ENCODE results near the gene UGT1A8. TPM values are rescaled to one million over a fixed set of nuclear protein-coding genes. Genes with fewer than 3 reads are reported as not detected.

UGT1A8 gene
- total and polyA plus RNA-seq, 2 of the 4 experiments (the other 2 are of a cell fraction) = not detected

DNA sequence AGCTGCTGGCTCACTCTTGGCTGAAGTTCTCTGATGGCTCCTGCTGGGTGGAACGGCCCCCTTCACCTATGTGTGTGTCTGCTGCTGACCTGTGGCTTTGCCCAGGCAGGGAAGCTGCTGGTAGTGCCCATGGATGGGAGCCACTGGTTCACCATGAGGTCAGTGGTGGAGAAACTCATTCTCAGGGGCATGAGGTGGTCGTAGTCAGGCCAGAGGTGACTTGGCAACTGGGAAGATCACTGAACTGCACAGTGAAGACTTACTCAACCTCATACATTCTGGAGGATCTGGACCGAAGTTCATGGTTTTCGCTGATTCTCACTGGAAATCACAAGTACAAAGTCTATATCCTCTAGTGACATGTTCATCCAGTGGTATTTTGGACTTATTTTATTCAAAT lies 13.9 kb upstream of the UGT1A8 start:
- no peak overlapping the region for H2BK5ac ChIP-seq (ENCODE audit: low read depth, low read length, poor library complexity, severe bottlenecking)
- no peak overlapping the region for H2BK20ac ChIP-seq (ENCODE audit: low read depth, low read length)
- CTCF ChIA-PET = no interaction called here
- H3K4me2 ChIP-seq (ENCODE audit: low read depth, low read length) = no peak overlapping the region
- no peaks in the 10 kb centered on the region for H3K9me3 ChIP-seq (ENCODE audit: control insufficient read depth, insufficient read depth, low read length)
- no peak overlapping the region for H3K27ac ChIP-seq (ENCODE audit: insufficient read depth, low read length)
- H3K56ac ChIP-seq (ENCODE audit: extremely low read depth, insufficient read depth, low read length) = no peak overlapping the region
- no TSS peak for BruUV-seq (replicated peaks)
- POLR2A ChIA-PET (ENCODE audit: unreplicated experiment) = no interaction called here
- TF ChIP-seq ELK1 (IDR thresholded peaks at IDR 0.05; ENCODE audit: borderline replicate concordance, low read depth, low read length) (no peak), CTCF (conservative IDR thresholded peaks at IDR 0.05; ENCODE audit: low read depth, low read length) (no peak), RFX5 (IDR thresholded peaks at IDR 0.05; ENCODE audit: low read depth, low read length) (no peak), RAD21 (IDR thresholded peaks at IDR 0.05; ENCODE audit: low read length) (no peak), NFE2L2 (IDR thresholded peaks at IDR 0.05; ENCODE audit: low read depth, low read length) (no peak), MAZ (IDR thresholded peaks at IDR 0.05; ENCODE audit: borderline replicate concordance, low read depth, low read length) (no peak), RCOR1 (IDR thresholded peaks at IDR 0.05; ENCODE audit: insufficient replicate concordance, low read length) (no peak), SMC3 (IDR thresholded peaks at IDR 0.05; ENCODE audit: low read depth, low read length) (no peak), FOS (IDR thresholded peaks at IDR 0.05; ENCODE audit: low read depth, low read length) (no peak), MAFK (IDR thresholded peaks at IDR 0.05; ENCODE audit: low read depth, low read length) (no peak)
- DNase-seq = no peak
- H2BK120ac ChIP-seq (ENCODE audit: low read depth, low read length) = no peak overlapping the region
- H3K14ac ChIP-seq (replicated peaks; ENCODE audit: low read depth, low read length) = no peak overlapping the region
- no peak overlapping the region for H2AK9ac ChIP-seq (replicated peaks; ENCODE audit: low read depth, low read length, poor library complexity)
- no peak overlapping the region for H3K4ac ChIP-seq (ENCODE audit: low read depth, low read length)
- H4K5ac ChIP-seq (ENCODE audit: low read depth, low read length) = no peak overlapping the region
- intact Hi-C loops (cut with micrococcal nuclease) = no loop called here
- H2AK5ac ChIP-seq (ENCODE audit: low read depth, low read length) = no peak overlapping the region
- H3K23ac ChIP-seq (ENCODE audit: low read depth, low read length) = no peak overlapping the region; the same call in 1 of the 2 replicates
- H3K9me1 ChIP-seq (ENCODE audit: insufficient read depth, low read length) = no peaks in the 10 kb centered on the region
- ATAC-seq (ENCODE audit: low read depth) = no peak
- H2AFZ ChIP-seq (replicated peaks; ENCODE audit: low read length, poor library complexity) = no peak overlapping the region
- H2BK15ac ChIP-seq (ENCODE audit: low read depth, low read length) = no peak overlapping the region
- H3K27me3 ChIP-seq (ENCODE audit: control insufficient read depth, insufficient read depth, low read length) = peaks cover 4% of the 10 kb centered on the region; the same call in 1 of the 2 replicates
- H3K4me1 ChIP-seq (ENCODE audit: control insufficient read depth, insufficient read depth, low read length) = no peaks in the 10 kb centered on the region
- H3K36me3 ChIP-seq (ENCODE audit: control insufficient read depth, insufficient read depth, low read length) = no peaks in the 10 kb centered on the region
- H4K20me1 ChIP-seq (ENCODE audit: insufficient read depth, low read length) = no peaks in the 10 kb centered on the region
- no peak overlapping the region for H4K91ac ChIP-seq (ENCODE audit: insufficient read depth, low read depth, low read length)
- H4K8ac ChIP-seq (ENCODE audit: low read depth in 2 of 2, low read length in 2 of 2) = no peak overlapping the region
- WGBS, 2 experiments (ENCODE audit: extremely low coverage in 2 of 2, insufficient read length in 1 of 2) = no CpG with 5 or more reads among the region's 4 CpGs
- dilution Hi-C loops (cut with HindIII; ENCODE audit: low sequenced_read_pairs, unreplicated experiment) = no loop called here
- in situ Hi-C loops (cut with MboI; ENCODE audit: low sequenced_read_pairs) = no loop called here
- H3K79me1 ChIP-seq (ENCODE audit: low read depth in 1 of 2, low read length in 2 of 2) = no peaks in the 10 kb centered on the region
- no peak overlapping the region for H3K4me3 ChIP-seq (ENCODE audit: insufficient read depth, low read depth, low read length)
- no peak overlapping the region for H3K9ac ChIP-seq (ENCODE audit: low read depth, low read length)
- no peak overlapping the region for H3K18ac ChIP-seq (ENCODE audit: low read depth, low read length)

Measured in IMR-90 (cell line).